ENCODE results near the gene PROM1. TPM values are rescaled to one million over a fixed set of nuclear protein-coding genes. Genes with fewer than 3 reads are reported as not detected.

PROM1 gene
- total and polyA plus RNA-seq, 2 of the 8 experiments (the other 6 are each of a cell fraction or from before 2014, with no cell fraction given), result 36.0 to 59.7 TPM

DNA sequence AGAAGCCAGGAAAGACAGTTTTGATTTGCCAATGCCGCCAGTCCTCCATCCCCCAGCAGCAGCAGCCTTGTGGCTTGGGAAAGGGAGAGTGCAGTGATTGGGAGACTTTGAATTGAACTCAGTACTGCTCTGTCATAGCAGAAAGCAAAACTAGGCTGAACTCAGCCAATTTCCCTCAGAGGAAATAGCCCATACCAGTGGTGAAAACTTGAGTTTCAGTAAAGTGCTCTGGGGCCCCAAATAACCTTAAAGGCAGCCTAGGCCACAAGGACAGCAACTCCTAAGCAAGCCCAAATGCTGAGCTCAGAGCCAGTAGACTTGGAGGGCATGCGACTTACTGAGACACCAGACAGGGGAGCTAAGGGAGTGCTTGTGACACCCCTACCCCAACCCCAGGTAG, 2.0 kb upstream of the PROM1 start:
- Histone ChIP-seq H3K4ac (replicated peaks; ENCODE audit: insufficient read length, low read depth, low read length) (no peak overlapping the region), H3K56ac (replicated peaks; ENCODE audit: insufficient read length, low read depth, low read length) (no peak overlapping the region), H2AFZ (ENCODE audit: low read length) (no peak overlapping the region), H3K18ac (ENCODE audit: extremely low read depth, low read length) (no peak overlapping the region), H2BK120ac (replicated peaks; ENCODE audit: low read depth, low read length) (no peak overlapping the region), H3K27ac (ENCODE audit: low read depth, low read length) (no peak overlapping the region), H4K8ac (ENCODE audit: extremely low read depth, insufficient read depth, low read length) (no peak overlapping the region), H3K27me3 (replicated peaks in 1 of 4; ENCODE audit: control insufficient read depth in 3 of 4, extremely low read depth in 1 of 4, insufficient read depth in 3 of 4, low read length in 3 of 4) (peaks cover 0 to 9% (median 4%) of the 10 kb centered on the region in 4 experiments; a peak in 5 of 7 replicates), H4K5ac (ENCODE audit: insufficient read length, low read depth, low read length) (no peak overlapping the region), H2AK5ac (ENCODE audit: low read depth, low read length) (no peak overlapping the region), H2BK20ac (ENCODE audit: low read length) (no peak overlapping the region), H2BK5ac (ENCODE audit: low read depth, low read length) (no peak overlapping the region), H3K4me1 (replicated peaks in 1 of 4; ENCODE audit: control insufficient read depth in 3 of 4, insufficient read depth in 4 of 4, low read length in 3 of 4) (peaks cover 0 to 6% (median 4%) of the 10 kb centered on the region in 4 experiments; a peak in 3 of 7 replicates), H3K23me2 (ENCODE audit: low read depth, low read length) (peaks cover 8% of the 10 kb centered on the region; the same call in 1 of the 2 replicates), H3K14ac (ENCODE audit: insufficient read length) (no peak overlapping the region), H3K9me3 (ENCODE audit: insufficient read depth in 2 of 2, low read depth in 1 of 2, low read length in 1 of 2) (no peaks in the 10 kb centered on the region), H3K4me3 (ENCODE audit: extremely low read depth in 1 of 4, insufficient read depth in 2 of 4, low read depth in 3 of 4, low read length in 4 of 4) (no peak overlapping the region), H3K9ac (replicated peaks in 1 of 4; ENCODE audit: extremely low read depth in 1 of 4, low read depth in 3 of 4, low read length in 3 of 4) (no peak overlapping the region), H4K20me1 (replicated peaks in 1 of 2; ENCODE audit: control insufficient read depth in 1 of 2, insufficient read depth in 2 of 2, low read length in 2 of 2) (no peaks in the 10 kb centered on the region), H3K79me1 (ENCODE audit: low read depth, low read length) (no peaks in the 10 kb centered on the region), H4K91ac (replicated peaks; ENCODE audit: insufficient read length, low read length) (no peak overlapping the region), H3K79me2 (ENCODE audit: control insufficient read depth in 1 of 2, insufficient read depth in 2 of 2, low read length in 2 of 2) (peaks cover 0 to 5% of the 10 kb centered on the region in 2 experiments; a peak in 1 of 4 replicates), H2BK15ac (ENCODE audit: low read length) (no peak overlapping the region), H2BK12ac (ENCODE audit: low read depth, low read length) (no peak overlapping the region), H3K4me2 (ENCODE audit: insufficient read depth in 1 of 2, low read depth in 2 of 2, low read length in 2 of 2) (no peak overlapping the region), H3K23ac (ENCODE audit: insufficient read length) (no peak overlapping the region), H3K36me3 (ENCODE audit: control insufficient read depth in 2 of 4, insufficient read depth in 4 of 4, low read length in 3 of 4) (no peaks in the 10 kb centered on the region; a peak in 1 of 8 replicates)
- ChIA-PET CTCF (ENCODE audit: partially characterized antibody) (no interaction called here), POLR2A (ENCODE audit: partially characterized antibody) (no interaction called here)
- no peak for FAIRE-seq
- 75% methylated on average over 2 of the region's 2 CpGs; no CpG with 5 or more reads in 1 of the 2 experiments for WGBS, 2 experiments (ENCODE audit: extremely low coverage in 1 of 2, insufficient coverage in 1 of 2, insufficient read length in 1 of 2, insufficient replicate concordance in 2 of 2, low coverage in 1 of 2, low lambda C conversion rate in 2 of 2, missing lambda C conversion rate in 1 of 2)
- DNase-seq (ENCODE audit: low read depth in 1 of 2, low spot score in 2 of 2), result no peak
- TF ChIP-seq GABPA (IDR thresholded peaks at IDR 0.05; ENCODE audit: borderline replicate concordance, insufficient read depth, low read length), result no peak
- TF ChIP-seq RBBP5 (IDR thresholded peaks at IDR 0.05; ENCODE audit: borderline replicate concordance, low read depth, low read length), result no peak
- no peak for TF ChIP-seq RAD21 (IDR thresholded peaks at IDR 0.05 in 1 of 2, conservative IDR thresholded peaks at IDR 0.05 in 1 of 2; ENCODE audit: low read depth in 2 of 2, low read length in 2 of 2)
- TF ChIP-seq, protein P1, sequence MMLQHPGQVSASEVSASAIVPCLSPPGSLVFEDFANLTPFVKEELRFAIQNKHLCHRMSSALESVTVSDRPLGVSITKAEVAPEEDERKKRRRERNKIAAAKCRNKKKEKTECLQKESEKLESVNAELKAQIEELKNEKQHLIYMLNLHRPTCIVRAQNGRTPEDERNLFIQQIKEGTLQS (IDR thresholded peaks at IDR 0.05; ENCODE audit: insufficient read depth, low read depth, low read length), result no peak
- TF ChIP-seq JUND (IDR thresholded peaks at IDR 0.05; ENCODE audit: low read length), result no peak
- TF ChIP-seq TCF12 (IDR thresholded peaks at IDR 0.05; ENCODE audit: low read depth, low read length), result no peak
- TF ChIP-seq PHF8 (conservative IDR thresholded peaks at IDR 0.05; ENCODE audit: low read depth, low read length), result no peak
- TF ChIP-seq SIRT6 (IDR thresholded peaks at IDR 0.05; ENCODE audit: low read length), result no peak
- no peak for TF ChIP-seq CHD1 (IDR thresholded peaks at IDR 0.05; ENCODE audit: low read depth, low read length)
- no peak for TF ChIP-seq TAF7 (optimal IDR thresholded peaks at IDR 0.05; ENCODE audit: borderline replicate concordance, low read depth, low read length)
- no peak for TF ChIP-seq RXRA (IDR thresholded peaks at IDR 0.05; ENCODE audit: insufficient read depth, low read depth, low read length)
- TF ChIP-seq, protein P2, sequence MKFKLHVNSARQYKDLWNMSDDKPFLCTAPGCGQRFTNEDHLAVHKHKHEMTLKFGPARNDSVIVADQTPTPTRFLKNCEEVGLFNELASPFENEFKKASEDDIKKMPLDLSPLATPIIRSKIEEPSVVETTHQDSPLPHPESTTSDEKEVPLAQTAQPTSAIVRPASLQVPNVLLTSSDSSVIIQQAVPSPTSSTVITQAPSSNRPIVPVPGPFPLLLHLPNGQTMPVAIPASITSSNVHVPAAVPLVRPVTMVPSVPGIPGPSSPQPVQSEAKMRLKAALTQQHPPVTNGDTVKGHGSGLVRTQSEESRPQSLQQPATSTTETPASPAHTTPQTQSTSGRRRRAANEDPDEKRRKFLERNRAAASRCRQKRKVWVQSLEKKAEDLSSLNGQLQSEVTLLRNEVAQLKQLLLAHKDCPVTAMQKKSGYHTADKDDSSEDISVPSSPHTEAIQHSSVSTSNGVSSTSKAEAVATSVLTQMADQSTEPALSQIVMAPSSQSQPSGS (IDR thresholded peaks at IDR 0.05; ENCODE audit: low read length), result no peak

All from H1 (cell line).